K562 (cell line): ENCODE results near the gene EPHB2. TPM values are rescaled to one million over a fixed set of nuclear protein-coding genes. Genes with fewer than 3 reads are reported as not detected.

Experiments used
- BCOR ChIP-seq: fragments of 450-650 bp; IDR thresholded peaks from 2 replicates; pipeline ENCODE4 v1.6.1; 2016
- C11orf30 ChIP-seq: fragments of 450-650 bp; IDR thresholded peaks from 2 replicates; pipeline ENCODE4 v1.6.1; 2016; ENCODE audit warnings: low read depth, mild to moderate bottlenecking
- CXXC5 ChIP-seq: fragments of 250-450 bp; sonication (Bioruptor Pico); IDR thresholded peaks from 2 replicates; pipeline ENCODE4 v1.8.0; 2022; ENCODE audit warnings: inconsistent platforms, mild to moderate bottlenecking, moderate library complexity
- FOXJ3 ChIP-seq: sonication (generic); formaldehyde crosslinking; IDR thresholded peaks from 2 replicates; pipeline ENCODE4 v1.4.0; 2020; ENCODE audit warnings: mild to moderate bottlenecking, missing genetic modification reagents
- GABPA ChIP-seq: fragments of 200-800 bp; sonication (Bioruptor generic); conservative IDR thresholded peaks from 2 replicates; pipeline ENCODE4 v1.6.1; 2016; ENCODE audit warnings: low read depth, missing genetic modification characterization, missing compliant biosample characterization
- KDM1A ChIP-seq, 2 experiments: fragments of 450-650 bp; IDR thresholded peaks; 2 replicates each; pipeline ENCODE4 v1.6.1; 2016; ENCODE audit warnings: mild to moderate bottlenecking in 2 of 2
- MAFK ChIP-seq: IDR thresholded peaks from 2 replicates; pipeline ENCODE4 v1.6.1; 2011; ENCODE audit warnings: low read length, improper control_type of control experiment
- MEIS2 ChIP-seq: fragments of 450-650 bp; IDR thresholded peaks from 2 replicates; pipeline ENCODE4 v1.6.1; 2014; ENCODE audit warnings: mild to moderate bottlenecking; ENCODE audit not compliant: partially characterized antibody
- SUPT5H ChIP-seq: fragments of 450-650 bp; IDR thresholded peaks from 2 replicates; pipeline ENCODE4 v1.6.1; 2016
- ZFP36 ChIP-seq: fragments of 150-350 bp; IDR thresholded peaks from 2 replicates; pipeline ENCODE4 v1.6.1; 2018; ENCODE audit warnings: low read length, low read depth; ENCODE audit not compliant: partially characterized antibody
- ZNF316 ChIP-seq: fragments of 450-650 bp; IDR thresholded peaks from 2 replicates; pipeline ENCODE4 v1.6.1; 2016
- ZNF507 ChIP-seq: conservative IDR thresholded peaks from 2 replicates; pipeline ENCODE4 v1.6.1; 2017; ENCODE audit warnings: missing genetic modification characterization, missing compliant biosample characterization
- polyA plus RNA-seq, 8 experiments: library from polyadenylated mRNA; depleted of rRNA in 4 of 8; stranded (reverse) in 5 of 8; unstranded in 3 of 8; fragments of >200 nt; fragmentation: Nextera tagmentation in 2 of 8; fragmentation: Illumina TruSeq in 1 of 8; extraction: Ambion mirVana in 2 of 8; extraction: Trizol in 1 of 8; gene quantifications; 2 replicates each; pipeline versions ENCODE4 v1.2.1 to v1.2.3, GENCODE V29; 2011 to 2014; ENCODE audit warnings: inconsistent platforms in 1 of 8, missing spikeins in 1 of 8
- total RNA-seq, 7 experiments: library from RNA; depleted of rRNA in 6 of 7; stranded (reverse); fragments of >200 nt in 6 of 7; fragmentation: Illumina TruSeq in 2 of 7; extraction: Trizol in 2 of 7; gene quantifications; 2 replicates each; pipeline versions ENCODE4 v1.2.1 to v1.2.3, GENCODE V29; 2011 to 2021; ENCODE audit warnings: low replicate concordance in 1 of 7
- TF ChIP-seq, protein P1 (sequence below), 3 experiments: fragments of 200-800 bp in 1 of 3; fragments of 250-450 bp in 1 of 3; fragments of 450-650 bp in 1 of 3; sonication (Bioruptor Pico) in 1 of 3; sonication (Bioruptor generic) in 1 of 3; formaldehyde crosslinking in 1 of 3; IDR thresholded peaks; 2 replicates each; pipeline versions ENCODE4 v1.6.1 to v1.8.0; 2016 to 2022; ENCODE audit warnings: mild to moderate bottlenecking in 2 of 3, missing genetic modification characterization in 2 of 3, missing compliant biosample characterization in 1 of 3, moderate library complexity in 1 of 3
- TF ChIP-seq, protein P2 (sequence below), 2 experiments: IDR thresholded peaks in 1 of 2; conservative IDR thresholded peaks in 1 of 2; 2 replicates each; pipeline ENCODE4 v1.6.1; 2016; ENCODE audit warnings: low read depth in 2 of 2, mild to moderate bottlenecking in 1 of 2, missing compliant biosample characterization in 1 of 2, missing genetic modification characterization in 1 of 2, moderate library complexity in 1 of 2

EPHB2 gene
- total and polyA plus RNA-seq, 9 of the 15 experiments (the other 6 are each of a cell fraction or from before 2014, with no cell fraction given) = not detected

DNA sequence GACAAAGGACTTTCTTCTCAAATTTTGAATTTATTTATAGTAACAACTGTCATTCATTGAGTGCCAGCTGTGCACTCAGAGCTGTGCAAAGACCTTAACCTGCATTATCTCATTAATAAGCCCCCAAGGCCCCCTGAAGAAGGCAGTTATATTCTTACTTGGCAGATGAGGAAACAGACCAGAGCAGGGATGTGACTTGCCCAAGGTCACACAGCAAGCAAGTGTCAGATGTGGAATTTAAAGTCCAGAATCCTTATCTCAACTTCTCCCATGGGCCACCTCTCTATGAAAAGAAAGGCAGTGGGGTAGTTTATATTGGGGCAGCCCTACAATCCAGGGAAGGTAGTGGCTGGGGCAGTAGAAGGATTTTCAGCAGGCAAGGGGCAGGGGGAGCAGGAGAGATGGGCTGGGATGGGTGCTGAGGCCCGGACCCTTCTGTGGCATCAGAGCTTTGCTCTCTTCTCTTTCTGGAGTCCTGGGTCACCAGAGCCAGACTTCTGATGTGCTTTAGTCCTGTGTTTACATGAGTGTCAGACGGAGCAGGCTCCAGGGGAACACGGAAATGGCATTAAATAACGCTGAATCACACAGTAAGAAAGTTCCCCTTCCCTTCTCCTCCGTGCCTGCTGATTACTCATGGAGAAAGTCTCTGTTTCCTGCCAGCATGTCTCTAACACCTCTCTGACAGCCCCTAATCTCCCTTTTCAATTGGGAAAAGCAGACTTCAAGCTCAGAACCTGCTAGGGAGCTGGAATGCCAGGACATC is 39.5 kb downstream of the EPHB2 start (continued):
- TF ChIP-seq, protein P1, sequence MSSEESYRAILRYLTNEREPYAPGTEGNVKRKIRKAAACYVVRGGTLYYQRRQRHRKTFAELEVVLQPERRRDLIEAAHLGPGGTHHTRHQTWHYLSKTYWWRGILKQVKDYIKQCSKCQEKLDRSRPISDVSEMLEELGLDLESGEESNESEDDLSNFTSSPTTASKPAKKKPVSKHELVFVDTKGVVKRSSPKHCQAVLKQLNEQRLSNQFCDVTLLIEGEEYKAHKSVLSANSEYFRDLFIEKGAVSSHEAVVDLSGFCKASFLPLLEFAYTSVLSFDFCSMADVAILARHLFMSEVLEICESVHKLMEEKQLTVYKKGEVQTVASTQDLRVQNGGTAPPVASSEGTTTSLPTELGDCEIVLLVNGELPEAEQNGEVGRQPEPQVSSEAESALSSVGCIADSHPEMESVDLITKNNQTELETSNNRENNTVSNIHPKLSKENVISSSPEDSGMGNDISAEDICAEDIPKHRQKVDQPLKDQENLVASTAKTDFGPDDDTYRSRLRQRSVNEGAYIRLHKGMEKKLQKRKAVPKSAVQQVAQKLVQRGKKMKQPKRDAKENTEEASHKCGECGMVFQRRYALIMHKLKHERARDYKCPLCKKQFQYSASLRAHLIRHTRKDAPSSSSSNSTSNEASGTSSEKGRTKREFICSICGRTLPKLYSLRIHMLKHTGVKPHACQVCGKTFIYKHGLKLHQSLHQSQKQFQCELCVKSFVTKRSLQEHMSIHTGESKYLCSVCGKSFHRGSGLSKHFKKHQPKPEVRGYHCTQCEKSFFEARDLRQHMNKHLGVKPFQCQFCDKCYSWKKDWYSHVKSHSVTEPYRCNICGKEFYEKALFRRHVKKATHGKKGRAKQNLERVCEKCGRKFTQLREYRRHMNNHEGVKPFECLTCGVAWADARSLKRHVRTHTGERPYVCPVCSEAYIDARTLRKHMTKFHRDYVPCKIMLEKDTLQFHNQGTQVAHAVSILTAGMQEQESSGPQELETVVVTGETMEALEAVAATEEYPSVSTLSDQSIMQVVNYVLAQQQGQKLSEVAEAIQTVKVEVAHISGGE (CRISPR knock-in tag; IDR thresholded peaks at IDR 0.05) = peak in 1 of 3 experiments; percentile 93; a peak in 2 of 6 replicates
- TF ChIP-seq CXXC5 (CRISPR knock-in tag) (no peak), SUPT5H (no peak), MAFK (peak; percentile 58), KDM1A (IDR thresholded peaks at IDR 0.05) (peak in 1 of 2 experiments; percentile 45; a peak in 1 of 4 replicates), FOXJ3 (CRISPR knock-in tag) (0 out of 2 replicates have a peak, but pooled peaks have one; percentile 20), ZNF316 (0 out of 2 replicates have a peak, but pooled peaks have one; percentile 17), ZFP36 (peak; percentile 73), ZNF507 (tag) (no peak), MEIS2 (peak; percentile 73), BCOR (peak; percentile 77), GABPA (peak; percentile 70), C11orf30 (peak; percentile 61; the same call in 1 of the 2 replicates)
- TF ChIP-seq, protein P2, sequence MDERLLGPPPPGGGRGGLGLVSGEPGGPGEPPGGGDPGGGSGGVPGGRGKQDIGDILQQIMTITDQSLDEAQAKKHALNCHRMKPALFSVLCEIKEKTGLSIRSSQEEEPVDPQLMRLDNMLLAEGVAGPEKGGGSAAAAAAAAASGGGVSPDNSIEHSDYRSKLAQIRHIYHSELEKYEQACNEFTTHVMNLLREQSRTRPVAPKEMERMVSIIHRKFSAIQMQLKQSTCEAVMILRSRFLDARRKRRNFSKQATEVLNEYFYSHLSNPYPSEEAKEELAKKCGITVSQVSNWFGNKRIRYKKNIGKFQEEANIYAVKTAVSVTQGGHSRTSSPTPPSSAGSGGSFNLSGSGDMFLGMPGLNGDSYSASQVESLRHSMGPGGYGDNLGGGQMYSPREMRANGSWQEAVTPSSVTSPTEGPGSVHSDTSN (CRISPR knock-in tag; IDR thresholded peaks at IDR 0.05; ENCODE audit: low read depth) = no peak
- TF ChIP-seq, protein P2 (tag; conservative IDR thresholded peaks at IDR 0.05; ENCODE audit: low read depth) = 0 out of 2 replicates have a peak, but pooled peaks have one; percentile 35
